ENCODE measurements around the gene DLGAP1. TPM values are rescaled to one million over a fixed set of nuclear protein-coding genes. Genes with fewer than 3 reads are reported as not detected.

The DLGAP1 gene
- polyA plus RNA-seq, 1 donor from 2014 or later, result 4.5 TPM

GRCh38 chr18:3821524-3821923 is 633.6 kb downstream of the DLGAP1 start:
- H2AFZ ChIP-seq (ENCODE audit: low read depth, low read length), result no peak overlapping the region
- no peaks in the 10 kb centered on the region for H3K27me3 ChIP-seq (ENCODE audit: insufficient read depth, low read depth, low read length)
- no peaks in the 10 kb centered on the region for H3F3A ChIP-seq (ENCODE audit: insufficient read depth, low read length, poor library complexity, severe bottlenecking)
- no peak overlapping the region for H3K4me2 ChIP-seq (ENCODE audit: low read length)
- no peak overlapping the region for H3K27ac ChIP-seq (ENCODE audit: low read length)
- H3K9me3 ChIP-seq (ENCODE audit: low read length), result no peaks in the 10 kb centered on the region
- no peak overlapping the region for H3K4me3 ChIP-seq (ENCODE audit: low read length)
- no peaks in the 10 kb centered on the region for H3K79me2 ChIP-seq (replicated peaks; ENCODE audit: insufficient read depth, low read length)
- H3K36me3 ChIP-seq (ENCODE audit: insufficient read depth, low read length), result no peaks in the 10 kb centered on the region
- TF ChIP-seq EZH2 (IDR thresholded peaks at IDR 0.05; ENCODE audit: borderline replicate concordance, insufficient read depth, low read length, poor library complexity, severe bottlenecking) (no peak), EP300 (conservative IDR thresholded peaks at IDR 0.05; ENCODE audit: poor library complexity, severe bottlenecking) (no peak), REST (IDR thresholded peaks at IDR 0.05; ENCODE audit: borderline replicate concordance) (no peak), CTCF (IDR thresholded peaks at IDR 0.05; ENCODE audit: poor library complexity, severe bottlenecking) (no peak), POLR2AphosphoS5 (IDR thresholded peaks at IDR 0.05) (no peak), MXI1 (conservative IDR thresholded peaks at IDR 0.05; ENCODE audit: poor library complexity, severe bottlenecking) (no peak), SMC3 (conservative IDR thresholded peaks at IDR 0.05; ENCODE audit: poor library complexity) (no peak), TAF1 (IDR thresholded peaks at IDR 0.05; ENCODE audit: low read depth) (no peak), RAD21 (conservative IDR thresholded peaks at IDR 0.05) (no peak)
- H3K9me2 ChIP-seq (ENCODE audit: insufficient read depth, low read length), result no peaks in the 10 kb centered on the region
- no peaks in the 10 kb centered on the region for H4K20me1 ChIP-seq (ENCODE audit: insufficient read depth)
- H3K9ac ChIP-seq (ENCODE audit: low read length), result no peak overlapping the region

GRCh38 chr18:3819961-3820360 is 635.1 kb downstream of the DLGAP1 start:
- Histone ChIP-seq H3K27ac (ENCODE audit: low read length) (no peak overlapping the region), H4K20me1 (ENCODE audit: insufficient read depth) (no peaks in the 10 kb centered on the region), H2AFZ (ENCODE audit: low read depth, low read length) (no peak overlapping the region), H3K27me3 (ENCODE audit: insufficient read depth, low read depth, low read length) (no peaks in the 10 kb centered on the region), H3K4me2 (ENCODE audit: low read length) (no peak overlapping the region), H3K9me2 (ENCODE audit: insufficient read depth, low read length) (no peaks in the 10 kb centered on the region), H3K9me3 (ENCODE audit: low read length) (no peaks in the 10 kb centered on the region), H3K36me3 (ENCODE audit: insufficient read depth, low read length) (no peaks in the 10 kb centered on the region), H3K9ac (ENCODE audit: low read length) (no peak overlapping the region), H3K79me2 (replicated peaks; ENCODE audit: insufficient read depth, low read length) (no peaks in the 10 kb centered on the region), H3K4me3 (ENCODE audit: low read length) (no peak overlapping the region), H3F3A (ENCODE audit: insufficient read depth, low read length, poor library complexity, severe bottlenecking) (no peaks in the 10 kb centered on the region)
- no peak for TF ChIP-seq EP300 (conservative IDR thresholded peaks at IDR 0.05; ENCODE audit: poor library complexity, severe bottlenecking)
- TF ChIP-seq TAF1 (IDR thresholded peaks at IDR 0.05; ENCODE audit: low read depth), result no peak
- TF ChIP-seq MXI1 (conservative IDR thresholded peaks at IDR 0.05; ENCODE audit: poor library complexity, severe bottlenecking), result no peak
- TF ChIP-seq RAD21 (conservative IDR thresholded peaks at IDR 0.05), result no peak
- no peak for TF ChIP-seq EZH2 (IDR thresholded peaks at IDR 0.05; ENCODE audit: borderline replicate concordance, insufficient read depth, low read length, poor library complexity, severe bottlenecking)
- TF ChIP-seq POLR2AphosphoS5 (IDR thresholded peaks at IDR 0.05), result no peak
- no peak for TF ChIP-seq REST (IDR thresholded peaks at IDR 0.05; ENCODE audit: borderline replicate concordance)

All from neural cell (in vitro differentiated cells).